PC-9 (cell line): ENCODE results near the gene TMEM123. TPM values are rescaled to one million over a fixed set of nuclear protein-coding genes. Genes with fewer than 3 reads are reported as not detected.

Source experiments
- BruUV-seq: library from RNA; stranded (reverse); fragments of 400-500 nt; replicated peaks from 2 replicates; lab custom pipeline; 2021; lab: Mats Ljungman, UMichigan
- CTCF ChIA-PET: fragments of 300-600 bp; sonication (Branson Sonifier 250); formaldehyde crosslinking; loops from one replicate; lab custom pipeline; 2022; ENCODE audit warnings: antibody characterized with exemption; lab: Charles Lee
- POLR2A ChIA-PET: fragments of 300-600 bp; sonication (Branson Sonifier 250); formaldehyde crosslinking; loops from one replicate; lab custom pipeline; 2022; ENCODE audit warnings: antibody characterized with exemption; ENCODE audit not compliant: unreplicated experiment; lab: Charles Lee
- DNase-seq, 2 experiments: peaks; one replicate each; pipeline versions ENCODE4 v3.0.0 to v3.0.0-alpha.2; 2015 to 2022; ENCODE audit warnings: mixed read lengths in 1 of 2
- H2AFZ ChIP-seq: fragments of 200-600 bp; sonication (generic); 2 replicates; pipeline ENCODE4 v1.8.1; 2017; ENCODE audit warnings: antibody characterized with exemption
- H3F3A ChIP-seq: fragments of 200-600 bp; sonication (generic); 2 replicates; pipeline ENCODE4 v1.8.1; 2017; ENCODE audit warnings: antibody characterized with exemption, mild to moderate bottlenecking, low read depth; ENCODE audit not compliant: insufficient read depth
- H3K27ac ChIP-seq: fragments of 200-600 bp; sonication (generic); 2 replicates; pipeline ENCODE4 v1.6.1; 2016; ENCODE audit warnings: mixed run types
- H3K27me3 ChIP-seq: fragments of 200-600 bp; sonication (generic); 2 replicates; pipeline ENCODE4 v1.6.1; 2016; ENCODE audit warnings: low read depth, mixed run types; ENCODE audit not compliant: insufficient read depth
- H3K36me3 ChIP-seq: fragments of 200-600 bp; sonication (generic); 2 replicates; pipeline ENCODE4 v1.6.1; 2016; ENCODE audit warnings: low read depth, mixed run types
- H3K4me1 ChIP-seq: fragments of 200-600 bp; sonication (generic); replicated peaks from 2 replicates; pipeline ENCODE4 v1.6.1; 2016; ENCODE audit warnings: mixed run types; ENCODE audit not compliant: insufficient read depth
- H3K4me2 ChIP-seq: fragments of 200-600 bp; sonication (generic); 2 replicates; pipeline ENCODE4 v1.6.1; 2017; ENCODE audit warnings: mixed run types
- H3K4me3 ChIP-seq: fragments of 200-600 bp; sonication (generic); 2 replicates; pipeline ENCODE4 v1.6.1; 2016; ENCODE audit warnings: mixed run types
- H3K79me2 ChIP-seq: fragments of 200-600 bp; sonication (generic); 2 replicates; pipeline ENCODE4 v1.6.1; 2017; ENCODE audit warnings: low read depth, mixed run types
- H3K9me2 ChIP-seq: fragments of 200-600 bp; sonication (generic); 2 replicates; pipeline ENCODE4 v1.8.1; 2017; ENCODE audit warnings: mild to moderate bottlenecking; ENCODE audit not compliant: insufficient read depth
- H3K9me3 ChIP-seq: fragments of 200-600 bp; sonication (generic); 2 replicates; pipeline ENCODE4 v1.8.1; 2016; ENCODE audit warnings: low read depth; ENCODE audit not compliant: insufficient read depth
- H4K20me1 ChIP-seq: fragments of 200-600 bp; sonication (generic); 2 replicates; pipeline ENCODE4 v1.8.1; 2017; ENCODE audit not compliant: insufficient read depth
- CTCF ChIP-seq: fragments of 200-600 bp; sonication (generic); conservative IDR thresholded peaks from 2 replicates; pipeline ENCODE4 v1.6.1; 2017; ENCODE audit warnings: mixed run types, antibody characterized with exemption, mild to moderate bottlenecking, moderate library complexity
- EZH2 ChIP-seq: fragments of 200-600 bp; sonication (generic); IDR thresholded peaks from 2 replicates; pipeline ENCODE4 v1.8.0; 2017; ENCODE audit warnings: antibody characterized with exemption, low read depth
- intact Hi-C: fragments of 100-400 bp; cut with micrococcal nuclease; formaldehyde crosslinking; loops from one replicate; pipeline ENCODE4 v1.10.0; 2022; ENCODE audit not compliant: unreplicated experiment
- total RNA-seq: library from RNA; stranded (reverse); gene quantifications from 2 replicates; pipeline ENCODE4 v1.2.3, GENCODE V29; 2021

Gene TMEM123
- total RNA-seq, 1 experiment from 2014 or later = 201 TPM

DNA sequence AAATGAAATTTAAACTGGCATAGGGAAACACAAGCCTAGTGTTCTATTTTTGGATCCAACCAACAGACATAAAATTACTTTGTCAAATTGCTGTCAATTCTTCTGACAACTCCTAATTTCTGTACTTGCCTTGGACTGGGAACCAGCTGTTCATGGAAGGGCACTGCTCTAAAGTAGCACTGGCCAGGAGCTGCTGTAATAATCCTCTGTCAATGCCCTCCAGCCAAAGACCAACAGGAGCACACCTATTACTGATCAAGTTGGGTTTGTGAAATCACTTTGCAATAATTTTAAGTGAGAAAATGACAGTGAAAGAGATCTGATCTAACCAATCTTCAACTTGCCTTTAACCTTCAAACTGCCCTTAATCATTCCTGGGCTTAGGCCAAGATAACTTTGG, 18.9 kb upstream of the TMEM123 start:
- BruUV-seq = no TSS peak
- Histone ChIP-seq H3F3A (peaks cover 17% of the 10 kb centered on the region), H3K4me1 (peaks cover 50% of the 10 kb centered on the region)

DNA sequence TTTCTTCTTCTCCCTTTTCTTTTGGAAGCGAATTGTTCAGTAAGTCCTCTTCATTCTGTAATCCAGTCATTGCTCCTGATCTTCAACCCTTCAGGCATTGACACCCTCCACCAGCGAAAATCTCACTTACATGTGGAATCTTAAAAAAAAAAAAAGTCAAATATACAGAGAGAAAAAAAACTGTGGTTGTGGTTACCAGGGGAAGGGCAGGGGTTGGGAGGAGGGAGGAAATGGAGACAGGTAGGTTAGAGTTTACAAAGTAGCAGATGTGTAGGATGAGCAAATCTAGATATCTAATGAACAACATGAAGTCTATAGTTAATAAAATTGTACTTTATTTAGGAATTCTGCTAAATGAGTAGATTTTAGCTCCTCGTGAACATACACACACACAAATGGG, 17.7 kb upstream of the TMEM123 start:
- H3K36me3 ChIP-seq = no peaks in the 10 kb centered on the region
- ChIA-PET CTCF (no interaction called here), POLR2A (no interaction called here)
- no peak overlapping the region for H3K4me2 ChIP-seq
- TF ChIP-seq EZH2 (no peak), CTCF (no peak)
- no peaks in the 10 kb centered on the region for H3K27me3 ChIP-seq
- no peak for DNase-seq
- H3K79me2 ChIP-seq = no peaks in the 10 kb centered on the region
- H2AFZ ChIP-seq = no peak overlapping the region
- H3K9me3 ChIP-seq = peaks cover 5% of the 10 kb centered on the region; the same call in 1 of the 2 replicates
- H4K20me1 ChIP-seq = no peaks in the 10 kb centered on the region
- intact Hi-C loops = no loop called here
- H3K9me2 ChIP-seq = no peaks in the 10 kb centered on the region; the same call in 1 of the 2 replicates
- no TSS peak for BruUV-seq
- peaks cover 45% of the 10 kb centered on the region for H3K4me1 ChIP-seq
- H3F3A ChIP-seq = peaks cover 17% of the 10 kb centered on the region
- no peak overlapping the region for H3K4me3 ChIP-seq
- H3K27ac ChIP-seq = no peak overlapping the region

More for the DNA sequence above, 18.9 kb upstream of the TMEM123 start:
- no peak for DNase-seq
- Histone ChIP-seq H4K20me1 (no peaks in the 10 kb centered on the region), H3K4me2 (no peak overlapping the region), H3K79me2 (no peaks in the 10 kb centered on the region), H3K4me3 (no peak overlapping the region), H3K9me2 (no peaks in the 10 kb centered on the region), H3K27me3 (no peaks in the 10 kb centered on the region), H2AFZ (no peak overlapping the region), H3K27ac (no peak overlapping the region), H3K9me3 (peaks cover 5% of the 10 kb centered on the region; the same call in 1 of the 2 replicates), H3K36me3 (no peaks in the 10 kb centered on the region)
- CTCF ChIA-PET = no interaction called here
- TF ChIP-seq CTCF = no peak
- TF ChIP-seq EZH2 = no peak
- POLR2A ChIA-PET = no interaction called here
- intact Hi-C loops = no loop called here

DNA sequence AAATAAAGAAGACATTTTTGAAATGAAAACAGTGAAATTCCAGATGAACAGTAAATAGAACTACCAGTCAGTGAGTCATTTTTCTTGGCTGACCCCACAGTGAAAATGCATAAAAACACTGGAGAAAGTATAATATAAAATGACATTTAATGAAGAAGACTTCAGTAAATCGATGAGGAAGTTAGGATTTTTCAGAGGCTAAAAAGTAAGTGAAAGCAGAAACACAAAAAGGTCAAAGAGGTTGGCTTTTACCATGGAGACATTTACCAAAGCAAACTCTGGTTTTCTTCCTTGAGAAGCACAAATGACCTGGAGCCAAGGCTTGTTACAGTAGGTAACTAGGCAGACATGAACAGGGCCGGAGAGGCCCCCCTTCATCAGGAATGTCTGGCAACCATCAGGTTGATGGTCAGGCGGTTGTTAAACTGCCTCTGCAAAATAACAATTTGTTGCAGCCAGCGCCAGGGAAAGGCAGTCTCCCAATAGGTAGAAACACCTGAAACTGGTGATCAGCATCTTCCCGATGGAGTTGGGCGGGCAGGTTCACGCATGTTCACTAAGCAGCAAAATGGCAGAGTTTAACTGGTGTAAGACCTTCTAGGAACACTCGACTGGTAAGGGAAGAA, 16.7 kb upstream of the TMEM123 start:
- DNase-seq = no peak
- Histone ChIP-seq H3K4me2 (peak overlapping the region; percentile 42), H3F3A (peaks cover 17% of the 10 kb centered on the region), H4K20me1 (no peaks in the 10 kb centered on the region), H3K36me3 (no peaks in the 10 kb centered on the region), H3K27ac (peak overlapping the region; percentile 30), H3K27me3 (no peaks in the 10 kb centered on the region), H3K4me1 (peaks cover 45% of the 10 kb centered on the region), H3K4me3 (no peak overlapping the region), H3K79me2 (no peaks in the 10 kb centered on the region), H2AFZ (peak overlapping the region; percentile 63), H3K9me3 (peaks cover 5% of the 10 kb centered on the region; the same call in 1 of the 2 replicates), H3K9me2 (no peaks in the 10 kb centered on the region; the same call in 1 of the 2 replicates)
- BruUV-seq = no TSS peak
- POLR2A ChIA-PET = no interaction called here
- intact Hi-C loops = no loop called here
- CTCF ChIA-PET = no interaction called here
- TF ChIP-seq EZH2 (no peak), CTCF (no peak)
